Stimulated activated CD8-positive, alpha-beta memory T cell treated with anti-CD3 and anti-CD28 coated beads, Interleukin-7, amount 100 ng/mL, for 1 hour (primary cell): ENCODE measurements around the gene PHIP.
A peak's percentile ranks its signal among the peaks of the same experiment; 100 is the strongest.
"Not testable (repeated sequence)": the region's sequence is repeated elsewhere in the genome, so short reads cannot be mapped to it uniquely, and the experiment has no call there.

ENCODE experiments used
- DNase-seq, 2 donors: peaks; one replicate each; pipeline ENCODE4 v3.0.0-alpha.2; 2020; ENCODE audit warnings: low read depth in 2 of 2

PHIP gene

DNA sequence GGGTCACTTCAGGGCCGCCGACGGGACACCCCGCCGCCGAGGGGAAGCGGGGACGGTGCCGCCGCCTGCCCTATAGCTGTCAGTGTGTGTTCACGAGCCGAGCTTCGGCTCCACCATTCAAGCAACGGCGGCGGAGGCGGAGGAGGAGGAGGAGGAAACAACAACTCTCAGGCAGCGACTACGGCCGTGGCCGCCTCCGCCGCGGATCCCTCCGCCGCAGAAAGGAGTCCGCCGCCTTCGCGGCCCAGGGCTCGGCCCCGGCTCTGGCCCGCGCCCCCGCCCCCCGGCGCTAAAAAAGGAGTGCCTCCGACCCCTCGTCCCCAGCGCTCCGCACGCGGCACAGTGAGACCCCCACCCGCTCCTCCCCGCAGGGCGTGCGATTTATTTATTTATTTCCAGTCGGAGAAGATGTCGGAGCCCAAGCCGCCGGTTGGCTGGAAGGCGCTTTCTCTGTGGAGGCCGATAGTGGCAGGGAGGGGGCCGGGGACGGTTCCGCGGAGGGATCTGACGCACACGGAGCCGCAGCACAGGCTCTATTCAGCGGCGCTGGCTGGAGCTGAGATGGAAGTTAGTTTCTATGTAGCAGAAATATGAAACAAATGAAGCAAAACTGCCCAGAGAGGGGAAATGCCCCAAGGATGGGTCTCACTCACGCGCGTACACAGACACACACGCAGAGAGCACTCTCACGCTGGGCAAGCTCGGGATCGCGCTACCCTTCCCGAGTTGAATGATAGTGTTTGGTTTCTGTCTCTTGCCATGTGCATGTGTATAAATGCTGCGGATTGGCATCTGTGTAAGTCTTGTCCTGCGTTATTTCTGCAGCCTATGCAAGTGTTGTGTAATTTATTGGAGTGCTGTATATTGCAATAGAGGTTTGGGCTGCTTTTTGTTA, at the start of gene PHIP:
Gene PHIP (minus strand): TSS at position 180 of the 895 bp plus-strand sequence. CDS start 186 bp downstream, outside the sequence.
- DNase-seq, result peak; percentile 76 to 78

DNA sequence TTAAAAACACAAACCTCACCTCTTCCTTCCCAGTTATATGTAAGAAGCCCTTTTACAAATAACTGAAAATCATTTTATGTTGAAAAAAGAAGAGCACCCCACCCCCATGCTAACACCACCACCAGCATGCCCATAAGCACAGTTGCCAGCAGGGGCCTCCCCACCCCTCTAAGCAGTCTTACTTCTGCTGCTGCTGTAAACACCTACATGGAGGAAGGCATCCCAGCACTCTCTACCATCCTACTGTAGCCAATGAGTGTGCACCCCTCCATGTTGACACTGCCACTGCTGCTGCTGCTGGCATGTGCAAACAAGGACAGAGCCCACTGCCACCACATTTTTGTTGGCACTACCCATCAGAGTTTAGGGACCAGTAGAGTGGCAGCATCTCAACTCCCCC, 49.6 kb upstream of the PHIP start:
- no peak for DNase-seq

DNA sequence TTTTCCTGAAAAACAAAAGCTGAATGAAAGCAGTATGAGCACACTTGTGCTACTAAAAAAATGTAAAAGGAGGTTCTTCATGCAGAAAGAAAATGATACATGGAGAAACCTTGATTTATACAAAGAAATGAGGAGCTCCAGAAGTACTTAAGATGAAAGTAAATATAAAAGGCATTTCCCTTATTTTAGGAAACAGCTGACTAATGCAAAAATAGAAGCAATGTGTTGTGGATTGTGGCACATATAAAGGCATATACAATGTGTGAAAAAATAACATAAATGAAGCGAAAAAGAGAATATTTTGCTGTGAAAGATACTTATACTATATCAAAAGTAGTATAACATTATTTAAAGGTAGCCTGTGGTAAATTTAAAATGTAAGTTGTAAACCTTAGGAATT, 41.2 kb upstream of the PHIP start:
- no peak for DNase-seq

DNA sequence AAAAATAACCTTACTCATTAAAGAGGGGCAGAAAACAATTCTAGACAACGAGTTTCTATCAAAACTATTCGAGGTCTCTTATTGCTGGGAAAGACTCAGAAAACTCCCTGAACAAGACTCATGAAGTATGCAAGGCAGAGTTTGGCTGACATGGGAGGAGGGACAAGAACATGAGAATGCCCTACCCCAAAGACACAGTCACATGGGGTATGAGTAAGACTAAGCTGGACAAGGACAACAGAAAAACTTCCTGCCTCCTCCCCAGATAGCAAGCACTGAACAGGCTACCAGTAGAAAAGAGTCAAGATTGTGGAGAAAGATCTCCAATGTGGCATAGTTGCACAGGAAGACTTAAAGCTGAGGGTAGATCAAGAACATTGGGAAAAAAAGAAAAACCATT, 39.7 kb upstream of the PHIP start:
- no peak for DNase-seq

DNA sequence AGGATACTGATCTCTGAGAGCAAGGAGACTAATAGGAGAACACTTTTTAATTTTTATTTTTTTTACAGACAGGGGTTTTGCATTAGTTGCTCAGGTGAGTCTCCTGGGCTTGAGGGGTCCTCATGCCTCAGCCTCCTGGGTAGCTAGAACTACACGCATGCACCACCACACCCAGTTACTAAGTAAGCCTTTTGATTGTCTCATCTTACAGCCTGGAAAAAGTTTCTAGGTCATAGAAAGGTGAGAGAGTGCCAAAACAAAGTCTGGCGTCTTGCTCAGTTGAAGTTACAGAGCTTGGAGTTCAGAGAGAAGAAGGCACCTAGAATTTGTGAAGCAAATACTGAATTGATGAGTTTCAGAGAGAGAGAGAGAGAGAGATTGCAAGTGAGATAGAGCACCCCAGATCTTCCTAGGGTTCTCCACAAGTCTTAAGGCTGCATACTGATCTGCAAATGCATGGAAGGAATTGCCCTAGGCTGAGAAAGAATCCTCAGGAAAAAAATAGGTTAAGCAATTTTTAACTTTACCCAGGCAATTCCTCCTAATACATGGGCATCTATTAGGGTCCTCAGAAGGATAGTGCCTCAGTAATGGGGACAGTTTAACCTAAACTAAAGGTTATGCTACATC, 37.6 kb upstream of the PHIP start:
- DNase-seq, result no peak

DNA sequence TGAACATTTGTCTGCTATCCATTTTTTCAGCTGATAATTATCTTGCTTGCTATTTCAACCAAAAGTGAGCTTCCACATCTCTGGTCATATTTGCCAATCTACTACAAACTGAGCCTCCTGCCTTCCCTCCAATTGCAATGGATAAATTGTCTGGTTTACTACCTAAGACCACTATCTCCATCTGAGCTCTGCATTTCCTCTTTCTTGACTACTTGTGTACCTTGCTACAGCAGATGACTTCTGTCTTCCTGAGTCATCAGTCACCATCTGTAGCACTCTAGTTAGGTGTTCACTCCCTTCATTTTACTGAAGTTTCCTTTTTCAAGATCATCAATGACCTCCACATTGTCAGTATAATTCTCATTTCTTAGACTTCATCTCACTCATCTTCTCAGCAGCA, 33.5 kb upstream of the PHIP start:
- DNase-seq, result no peak

DNA sequence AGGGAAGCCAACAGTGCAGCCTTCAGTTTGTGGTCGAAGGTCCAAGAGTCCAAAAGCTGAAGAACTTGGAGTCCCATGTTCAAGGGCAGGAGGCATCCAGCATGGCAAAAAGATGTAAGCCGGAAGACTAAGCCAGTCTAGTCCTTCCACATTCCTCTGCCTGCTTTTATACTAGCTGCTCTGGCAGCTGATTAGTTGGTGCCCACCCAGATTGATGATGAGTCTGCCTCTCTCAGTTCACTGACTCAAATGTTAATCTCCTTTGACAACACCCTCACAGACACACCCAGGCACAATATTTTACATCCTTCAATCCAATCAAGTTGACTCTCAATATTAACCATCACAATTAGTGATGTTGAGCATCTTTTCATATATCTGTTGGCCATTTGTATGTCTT, 23.1 kb upstream of the PHIP start:
- DNase-seq, result no peak

DNA sequence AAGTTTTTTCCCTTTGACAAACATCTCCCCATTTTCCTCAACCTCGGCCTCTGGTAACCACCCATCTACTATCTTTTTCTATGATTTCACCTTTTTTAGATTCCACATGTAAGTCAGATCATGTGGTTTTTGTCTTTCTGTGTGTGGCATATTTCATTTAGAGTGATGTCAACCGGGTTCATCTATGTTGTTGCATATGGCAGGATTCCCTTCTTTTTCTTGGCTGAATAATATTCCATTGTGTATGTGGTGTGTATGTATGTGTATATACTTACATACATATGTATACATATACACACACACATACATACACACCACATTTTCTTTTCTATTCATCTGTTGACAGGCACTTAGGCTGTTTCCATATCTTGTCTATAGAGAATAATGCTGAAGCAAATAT, 22.2 kb upstream of the PHIP start:
- no peak for DNase-seq

DNA sequence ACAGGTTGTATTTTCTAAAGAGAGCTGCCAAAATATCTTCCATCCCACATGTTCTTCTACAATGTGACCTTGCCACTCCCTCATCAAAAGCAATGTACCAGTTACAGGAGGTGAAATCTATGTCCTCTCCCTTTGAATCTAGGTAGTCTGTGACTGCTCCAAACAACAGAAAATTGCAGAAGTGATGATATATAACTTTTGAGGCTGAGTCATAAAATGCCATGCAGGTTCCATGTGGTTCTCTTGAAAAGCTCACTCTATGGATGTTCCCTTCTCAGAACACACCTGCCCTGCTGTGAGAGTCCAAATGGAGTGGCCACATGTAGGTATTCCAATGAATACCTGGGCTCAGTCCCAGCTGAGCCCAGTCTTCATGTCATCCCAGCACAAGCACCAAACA, 16.9 kb upstream of the PHIP start:
- DNase-seq, result no peak

DNA sequence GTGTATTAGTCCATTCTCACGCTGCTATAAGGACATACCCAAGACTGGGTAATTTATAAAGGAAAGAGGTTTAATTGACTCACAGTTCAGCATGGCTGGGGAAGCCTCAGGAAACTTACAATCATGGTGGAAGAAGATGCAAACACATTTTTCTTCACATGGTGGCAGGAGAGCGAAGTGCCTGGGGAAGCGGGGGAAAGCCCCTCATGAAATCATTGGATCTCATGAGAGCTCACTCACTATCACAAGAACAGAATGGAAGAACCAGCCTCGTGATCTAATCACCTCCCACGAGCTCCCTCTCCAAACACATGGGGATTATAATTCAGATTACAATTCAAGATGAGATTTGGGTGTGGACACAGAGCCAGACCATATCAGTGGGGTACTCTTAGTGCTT, 13.7 kb upstream of the PHIP start:
- not testable (repeated sequence) for DNase-seq

DNA sequence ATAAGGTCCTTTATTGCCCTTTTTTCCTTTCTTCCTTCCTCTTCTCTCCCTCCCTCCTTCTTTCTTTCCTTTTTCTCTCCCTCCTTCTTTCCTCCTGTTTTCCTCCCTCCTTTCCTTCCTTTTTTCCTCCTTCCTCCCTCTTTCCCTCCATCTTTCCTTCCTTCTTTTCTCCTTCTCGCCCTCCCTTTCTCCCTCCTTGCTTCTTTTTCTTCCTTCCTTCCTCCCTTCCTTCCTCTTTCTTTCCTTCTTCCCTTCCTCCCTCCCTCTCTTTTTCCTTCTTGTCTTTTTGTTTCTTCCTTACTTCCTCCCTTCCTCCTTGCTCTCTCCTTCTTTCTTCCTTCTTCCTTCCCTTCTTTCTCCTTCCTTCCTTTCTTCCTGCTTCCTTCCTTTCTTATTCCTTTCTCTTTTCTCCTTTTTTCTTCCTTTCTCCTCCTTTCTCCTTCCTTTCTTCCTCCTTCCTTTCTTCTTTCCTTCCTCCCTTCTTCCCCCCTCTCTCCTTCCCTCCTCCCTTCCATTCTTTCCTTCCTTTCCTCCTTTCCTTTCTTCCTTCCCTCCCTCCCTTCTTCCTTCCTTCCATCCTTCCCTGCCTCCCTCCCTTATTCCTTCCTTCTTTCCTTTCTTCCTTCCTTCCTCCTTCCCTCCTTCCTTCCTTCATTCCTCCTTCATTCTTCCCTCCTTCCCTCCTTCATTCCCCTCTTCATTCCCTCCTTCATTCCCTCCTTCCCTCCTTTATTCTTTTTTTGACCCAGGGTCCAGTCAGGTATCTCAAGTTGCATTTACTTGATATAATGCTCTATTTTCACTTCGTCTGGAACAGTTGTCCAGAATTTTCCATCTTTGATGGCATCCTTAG, 11.7 kb upstream of the PHIP start:
- DNase-seq, result no peak

DNA sequence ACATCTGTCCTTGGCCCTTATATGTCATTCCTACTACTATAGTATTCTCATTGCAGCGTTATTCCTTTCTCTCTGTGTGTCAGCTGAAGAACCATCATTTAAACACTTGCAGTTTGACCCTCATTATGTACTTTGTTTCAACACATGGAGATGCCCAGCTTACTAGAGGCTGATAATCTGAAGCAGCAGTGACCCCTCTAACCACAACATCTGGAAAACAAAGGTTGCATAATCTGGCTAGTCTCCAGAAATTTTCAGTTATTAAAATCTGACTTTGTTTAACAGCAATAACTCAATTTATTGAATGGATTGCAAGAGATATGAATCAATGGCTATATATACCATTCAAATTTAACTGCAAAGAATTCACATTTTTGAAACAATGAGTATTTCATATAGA, 6.6 kb upstream of the PHIP start:
- no peak for DNase-seq

DNA sequence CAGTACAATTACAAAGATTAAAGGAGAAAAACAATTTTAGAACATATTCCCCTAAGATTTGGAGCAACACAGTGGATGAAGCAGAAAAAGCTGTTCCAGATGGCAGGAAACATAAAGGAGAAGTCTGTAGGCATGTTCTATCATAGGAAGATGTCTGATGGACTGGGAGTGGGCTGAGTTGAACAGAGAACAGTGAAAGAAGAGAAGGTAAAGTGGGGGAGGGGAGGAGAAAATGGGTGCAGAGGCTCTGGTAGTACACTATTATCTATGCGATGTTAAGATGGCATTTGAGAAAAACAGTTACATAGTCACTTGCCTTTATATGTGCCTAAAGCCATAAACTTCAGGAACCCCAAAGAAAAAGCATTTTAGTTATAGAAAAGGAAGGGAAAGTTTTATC, 4.2 kb upstream of the PHIP start:
- DNase-seq, result no peak

DNA sequence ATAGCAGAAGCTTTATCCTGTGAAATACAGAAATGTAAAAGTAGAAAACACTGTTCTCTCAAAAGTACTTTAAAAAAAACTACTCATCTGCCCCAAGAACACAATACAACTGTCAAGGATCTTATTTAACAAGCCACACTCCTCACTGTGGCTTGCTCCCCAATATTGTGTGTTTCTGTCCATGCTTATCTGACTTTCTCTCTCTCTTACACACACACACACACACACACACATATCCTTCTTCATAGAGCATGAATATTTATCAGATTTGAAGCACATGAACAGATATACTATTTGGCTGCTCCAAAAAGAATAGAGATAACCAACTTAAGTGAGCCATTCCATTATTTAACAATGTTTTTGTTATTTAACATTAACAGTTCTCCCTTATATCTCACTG, 3.6 kb upstream of the PHIP start:
- no peak for DNase-seq

DNA sequence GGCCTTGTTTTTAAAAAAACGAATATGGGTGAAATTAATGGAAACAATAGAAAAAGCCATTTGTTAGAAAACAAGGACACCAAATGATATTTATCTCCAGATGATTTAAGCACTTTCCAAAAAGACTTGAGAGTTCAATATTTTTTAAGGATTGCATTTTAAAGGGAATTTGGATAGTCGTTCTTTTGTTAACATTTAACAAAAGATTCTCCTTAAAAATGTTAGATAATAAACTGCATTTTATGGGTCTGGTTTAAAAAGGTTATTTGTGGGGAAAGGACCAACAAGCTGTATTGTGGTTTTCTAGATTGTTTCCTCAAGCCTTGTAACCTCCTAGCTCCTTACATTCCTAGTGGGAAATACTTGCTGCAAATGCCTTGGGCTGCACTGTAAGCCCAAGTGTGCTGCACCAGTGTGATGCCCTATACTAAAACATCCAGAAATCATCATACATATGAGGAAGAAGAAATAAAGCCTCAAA, 1.5 kb upstream of the PHIP start:
- DNase-seq, result no peak

DNA sequence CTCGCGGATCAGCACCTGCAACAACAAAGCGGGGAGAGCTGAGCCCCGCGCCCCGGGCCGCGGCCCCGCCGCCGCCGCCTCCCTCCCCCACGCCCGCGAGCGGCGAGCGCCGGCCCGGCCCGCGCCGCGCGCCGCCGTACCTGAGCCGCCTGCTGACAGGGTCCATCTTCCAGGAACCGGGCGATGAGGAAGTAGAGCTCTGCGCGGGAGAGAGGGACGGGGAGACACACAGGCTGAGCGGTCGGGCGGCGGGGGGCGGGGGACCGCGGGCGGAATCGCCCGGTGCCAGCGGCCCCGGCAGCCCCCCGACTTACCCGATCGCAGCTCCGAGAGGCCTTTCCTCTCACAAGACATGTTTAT, 359 bp downstream of the PHIP start:
- DNase-seq, result no peak

DNA sequence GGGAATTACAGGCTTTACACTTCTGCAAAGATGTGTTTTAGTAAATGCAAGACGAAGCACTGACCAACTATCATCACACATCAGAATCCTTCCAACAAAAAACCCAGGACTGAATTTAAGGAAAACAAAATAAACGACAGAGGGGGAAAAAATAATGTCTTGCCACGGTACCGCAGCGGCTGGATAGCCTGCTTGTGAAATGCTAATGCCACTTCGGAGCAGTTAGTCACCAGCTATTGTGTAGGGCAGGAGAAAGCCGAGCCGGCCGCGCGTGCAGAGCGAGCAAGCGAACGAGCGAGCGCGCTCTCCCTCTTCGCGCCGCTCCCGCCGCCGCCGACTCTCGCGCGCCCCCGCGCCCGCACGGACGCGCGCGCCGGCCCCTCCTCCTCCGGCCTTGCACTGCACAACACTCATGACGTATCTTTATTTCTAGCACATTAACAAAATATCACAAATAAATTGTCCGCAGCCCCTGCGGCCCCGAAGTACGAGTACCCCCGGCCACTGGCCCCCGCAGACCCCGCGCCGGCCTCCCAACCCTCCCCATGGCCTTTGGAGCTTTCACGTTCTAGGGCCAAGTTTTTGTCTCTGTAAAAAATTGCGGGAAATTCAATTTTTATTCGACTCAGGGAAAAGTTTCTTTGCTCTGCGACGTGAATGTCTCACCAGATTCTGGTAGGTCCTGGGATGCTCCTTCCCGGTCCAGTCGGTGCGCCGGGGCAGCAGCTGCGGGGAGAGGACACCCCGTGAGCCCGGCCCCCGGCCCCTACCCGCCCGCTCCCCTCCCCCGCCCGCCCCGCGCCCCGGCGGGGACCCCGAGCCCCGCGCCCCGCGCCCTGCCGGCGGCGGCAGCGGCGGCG, 1.0 kb downstream of the PHIP start:
- DNase-seq, result peak; percentile 72 to 79

DNA sequence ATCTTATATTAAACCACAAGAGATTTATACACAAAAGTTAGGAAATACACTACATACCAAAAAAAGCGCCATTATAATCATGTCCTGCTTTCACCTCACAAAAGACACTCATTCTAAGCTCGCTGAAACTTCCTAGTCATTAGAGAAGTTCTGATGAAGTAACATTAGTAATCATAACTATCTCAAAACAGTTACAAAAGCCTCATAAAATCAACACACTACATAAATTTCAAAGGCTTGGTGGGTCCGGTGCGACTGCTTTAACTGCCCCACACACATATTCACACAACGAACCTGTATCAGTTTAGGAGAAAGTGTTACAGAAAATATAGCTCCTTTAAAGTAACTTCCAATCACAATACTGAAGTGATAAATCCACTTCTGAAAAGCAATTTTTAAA, 1.9 kb downstream of the PHIP start:
- no peak for DNase-seq

DNA sequence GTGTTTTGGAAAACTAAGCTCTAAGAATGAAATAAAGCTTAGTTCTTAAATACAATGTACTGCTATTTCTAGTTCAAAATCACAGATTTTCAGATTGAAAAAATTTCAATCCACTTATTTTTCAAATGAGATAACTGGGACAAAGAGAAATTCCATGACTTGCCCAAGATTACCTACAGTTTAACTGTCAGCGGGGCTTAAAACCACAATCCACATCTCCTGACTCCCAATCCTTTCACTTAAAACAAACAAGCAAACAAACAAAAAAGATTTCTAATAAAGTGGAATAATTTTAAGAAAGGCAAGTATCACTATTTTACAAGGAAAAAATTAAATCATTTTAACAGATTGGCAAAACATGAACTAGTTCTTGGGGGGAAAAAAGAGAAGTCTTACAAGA, 4.2 kb downstream of the PHIP start:
- no peak for DNase-seq

DNA sequence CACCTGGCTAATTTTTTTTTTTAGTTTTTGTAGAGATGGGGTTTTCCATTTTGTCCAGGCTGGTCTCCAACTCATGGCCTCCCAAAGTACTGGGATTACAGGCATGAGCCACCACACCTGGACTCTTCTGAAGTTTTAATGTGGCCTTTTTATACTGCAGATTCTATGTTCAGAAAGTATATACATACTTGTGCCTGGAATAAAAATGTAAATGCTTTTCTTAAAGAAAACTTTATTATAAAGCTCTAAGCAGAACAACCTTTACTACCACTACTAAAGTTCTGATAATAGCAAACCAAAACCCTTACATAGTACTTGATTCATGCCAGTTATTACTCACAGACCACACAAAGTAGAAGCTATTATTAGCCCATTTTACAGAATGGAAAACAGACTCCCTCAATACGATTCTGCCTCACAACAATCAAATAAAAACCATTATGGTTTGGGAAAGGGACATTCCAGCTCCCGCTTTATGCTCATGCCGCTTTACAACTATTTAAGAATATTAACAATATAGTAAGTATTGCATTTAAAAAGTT, 5.3 kb downstream of the PHIP start:
- no peak for DNase-seq

DNA sequence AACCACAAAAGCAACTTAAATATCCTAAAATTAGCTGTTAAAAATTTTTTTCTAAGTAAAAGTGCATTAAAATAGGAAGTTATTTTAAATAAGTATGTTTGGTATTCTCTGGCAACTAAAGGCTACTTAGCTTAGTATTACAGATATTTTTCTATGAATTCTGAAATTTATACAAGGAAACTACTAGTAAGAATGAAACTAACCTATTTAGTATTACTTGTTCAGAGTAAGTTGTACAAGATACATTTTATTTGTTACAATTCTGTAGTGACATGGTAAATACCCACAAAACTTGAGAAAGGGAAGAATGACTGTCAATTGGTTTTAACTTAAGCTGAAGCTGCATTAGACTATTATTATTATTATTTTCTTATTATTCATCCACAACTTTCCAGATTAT, 6.5 kb downstream of the PHIP start:
- DNase-seq, result no peak
